HG02678 (cell line): Measurements from ENCODE around the gene TNRC6B.
"Not testable (repeated sequence)": the region's sequence is repeated elsewhere in the genome, so short reads cannot be mapped to it uniquely, and the experiment has no call there.

ENCODE experiments used
- ATAC-seq: cut with Tn5 transposase; IDR thresholded peaks from one replicate; pipeline ENCODE4 v1.9.1; 2021; ENCODE audit warnings: mild to moderate bottlenecking, moderate library complexity; ENCODE audit not compliant: unreplicated experiment

The TNRC6B gene, protein sequence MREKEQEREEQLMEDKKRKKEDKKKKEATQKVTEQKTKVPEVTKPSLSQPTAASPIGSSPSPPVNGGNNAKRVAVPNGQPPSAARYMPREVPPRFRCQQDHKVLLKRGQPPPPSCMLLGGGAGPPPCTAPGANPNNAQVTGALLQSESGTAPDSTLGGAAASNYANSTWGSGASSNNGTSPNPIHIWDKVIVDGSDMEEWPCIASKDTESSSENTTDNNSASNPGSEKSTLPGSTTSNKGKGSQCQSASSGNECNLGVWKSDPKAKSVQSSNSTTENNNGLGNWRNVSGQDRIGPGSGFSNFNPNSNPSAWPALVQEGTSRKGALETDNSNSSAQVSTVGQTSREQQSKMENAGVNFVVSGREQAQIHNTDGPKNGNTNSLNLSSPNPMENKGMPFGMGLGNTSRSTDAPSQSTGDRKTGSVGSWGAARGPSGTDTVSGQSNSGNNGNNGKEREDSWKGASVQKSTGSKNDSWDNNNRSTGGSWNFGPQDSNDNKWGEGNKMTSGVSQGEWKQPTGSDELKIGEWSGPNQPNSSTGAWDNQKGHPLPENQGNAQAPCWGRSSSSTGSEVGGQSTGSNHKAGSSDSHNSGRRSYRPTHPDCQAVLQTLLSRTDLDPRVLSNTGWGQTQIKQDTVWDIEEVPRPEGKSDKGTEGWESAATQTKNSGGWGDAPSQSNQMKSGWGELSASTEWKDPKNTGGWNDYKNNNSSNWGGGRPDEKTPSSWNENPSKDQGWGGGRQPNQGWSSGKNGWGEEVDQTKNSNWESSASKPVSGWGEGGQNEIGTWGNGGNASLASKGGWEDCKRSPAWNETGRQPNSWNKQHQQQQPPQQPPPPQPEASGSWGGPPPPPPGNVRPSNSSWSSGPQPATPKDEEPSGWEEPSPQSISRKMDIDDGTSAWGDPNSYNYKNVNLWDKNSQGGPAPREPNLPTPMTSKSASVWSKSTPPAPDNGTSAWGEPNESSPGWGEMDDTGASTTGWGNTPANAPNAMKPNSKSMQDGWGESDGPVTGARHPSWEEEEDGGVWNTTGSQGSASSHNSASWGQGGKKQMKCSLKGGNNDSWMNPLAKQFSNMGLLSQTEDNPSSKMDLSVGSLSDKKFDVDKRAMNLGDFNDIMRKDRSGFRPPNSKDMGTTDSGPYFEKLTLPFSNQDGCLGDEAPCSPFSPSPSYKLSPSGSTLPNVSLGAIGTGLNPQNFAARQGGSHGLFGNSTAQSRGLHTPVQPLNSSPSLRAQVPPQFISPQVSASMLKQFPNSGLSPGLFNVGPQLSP (N-terminal part only)

DNA sequence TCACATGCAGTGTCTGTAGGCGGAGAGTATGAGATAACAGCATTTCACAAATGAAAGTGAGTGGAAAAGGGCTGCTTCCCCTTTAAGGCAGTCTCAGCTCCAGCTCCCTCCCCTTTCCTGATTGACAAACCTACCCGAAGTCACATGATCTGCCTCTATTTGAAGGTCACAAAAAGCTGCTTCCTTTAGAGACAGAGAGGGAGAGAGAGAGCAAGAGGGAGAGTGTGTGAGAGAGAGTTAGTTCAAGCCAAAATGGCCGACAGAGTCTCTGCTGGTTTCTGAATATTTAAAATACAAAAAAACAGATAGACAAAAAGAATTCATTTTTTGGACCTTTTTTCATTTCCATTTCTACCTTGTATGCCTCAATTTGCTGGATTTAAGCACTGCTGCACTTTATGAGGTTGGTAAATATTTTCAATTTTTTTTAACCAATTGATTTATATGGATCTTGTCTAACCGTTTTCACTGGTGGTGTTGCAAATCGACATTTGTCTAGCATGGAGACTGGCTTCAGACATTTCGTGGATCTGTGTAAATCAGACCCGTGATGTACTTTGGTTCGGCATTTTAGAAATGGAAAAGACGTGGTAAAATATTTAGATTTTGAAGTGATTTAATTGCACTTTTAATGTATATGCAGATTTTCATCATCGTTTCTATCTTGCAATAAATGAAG is at the start of gene TNRC6B:
TNRC6B (plus strand) TSS at position 188 of the 679 bp plus-strand sequence; CDS start at position 399, 211 bp downstream.
- peak; percentile 91 for ATAC-seq

DNA sequence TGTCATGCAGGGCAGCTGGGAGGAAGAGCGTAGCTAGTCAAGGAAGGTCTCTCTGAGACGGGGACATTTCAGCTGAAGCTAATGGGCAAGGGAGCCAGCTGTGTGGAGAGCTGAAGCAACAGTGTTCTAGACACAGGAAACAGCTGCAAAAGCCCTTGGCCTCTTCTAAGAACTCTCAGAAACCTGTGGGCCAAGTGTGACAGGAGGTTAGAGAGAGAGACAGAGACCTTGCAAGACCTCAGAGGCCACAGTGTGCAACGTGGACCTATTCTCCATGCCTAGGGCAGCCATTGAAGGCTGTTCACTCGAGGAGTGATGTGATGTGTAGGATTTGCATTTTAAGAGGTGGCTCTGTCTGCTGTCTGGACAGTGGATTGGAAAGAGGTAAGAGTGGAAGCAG is 48.7 kb upstream of the TNRC6B start:
- peak; percentile 69 for ATAC-seq

DNA sequence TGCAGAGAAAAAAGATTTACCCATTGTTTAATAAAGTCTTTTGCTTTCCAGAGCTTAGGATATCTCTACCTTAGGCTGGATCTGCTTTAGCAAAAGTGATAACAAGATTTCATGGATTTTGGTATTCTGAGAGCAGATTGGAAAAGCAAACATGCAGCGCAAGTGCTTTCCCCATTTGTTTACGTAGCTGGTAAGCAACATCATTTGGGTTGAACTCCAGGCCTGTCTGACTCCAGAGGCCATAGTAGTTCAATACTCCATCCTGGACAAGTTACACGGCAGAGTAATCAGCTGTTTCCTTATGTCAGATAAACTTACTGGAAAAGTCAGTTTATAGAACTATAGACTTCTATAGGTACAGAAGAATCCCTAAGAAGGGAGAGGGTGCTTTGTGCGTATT is 40.6 kb upstream of the TNRC6B start:
- ATAC-seq = no peak

DNA sequence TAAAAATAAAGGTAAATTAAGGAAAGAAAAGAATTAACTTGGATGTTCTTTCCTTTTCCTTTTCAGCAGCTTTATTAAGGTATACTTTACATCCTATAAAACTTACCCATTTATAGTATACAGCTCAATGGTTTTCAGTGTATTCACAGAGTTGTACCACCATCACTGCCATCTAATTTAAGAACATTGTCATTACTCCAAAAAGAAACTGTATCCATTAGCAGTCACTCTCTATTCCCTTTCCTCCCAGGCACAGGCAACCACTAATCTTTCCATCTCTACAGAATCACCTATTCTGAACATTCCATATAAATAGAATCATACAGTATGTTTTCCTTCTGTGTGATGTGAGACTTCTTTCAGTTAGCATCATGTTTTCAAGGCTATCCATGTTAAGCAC is 38.9 kb upstream of the TNRC6B start:
- no peak for ATAC-seq

DNA sequence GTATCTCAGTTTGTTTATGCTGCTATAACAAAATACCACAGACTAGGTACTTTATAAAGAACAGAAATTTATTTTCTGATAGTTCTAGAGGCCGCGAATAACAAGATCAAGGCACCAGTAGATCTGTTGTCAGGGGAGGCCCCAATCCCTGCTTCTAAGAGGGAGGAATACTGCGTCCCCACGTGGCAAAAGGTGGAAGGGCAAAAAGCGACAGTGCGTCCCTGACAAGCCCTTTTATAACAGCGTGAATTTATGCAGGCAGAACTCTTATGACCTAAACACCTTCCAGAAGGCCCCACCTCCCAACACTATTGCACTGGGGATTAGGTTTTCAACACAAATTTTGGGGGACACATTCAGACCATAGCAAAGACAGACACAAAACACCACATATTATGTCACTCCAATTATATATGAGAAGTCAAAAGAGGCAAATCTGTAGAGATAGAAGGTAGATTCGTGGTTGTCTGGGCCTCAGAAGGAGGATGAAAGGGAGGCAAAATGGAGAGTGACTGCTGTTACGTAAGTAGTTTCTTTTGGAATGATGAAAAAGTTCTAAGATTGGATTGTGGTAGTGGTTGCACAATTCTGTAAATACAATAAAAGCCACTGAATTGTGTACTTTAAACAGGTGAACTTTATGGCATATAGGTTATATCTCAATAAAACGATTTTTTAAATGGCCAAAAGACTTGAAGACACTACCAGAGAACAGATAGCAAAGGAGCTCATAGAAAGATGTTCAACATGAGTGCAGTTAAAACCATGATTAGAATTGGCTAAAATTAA is 30.1 kb upstream of the TNRC6B start:
- no peak for ATAC-seq

DNA sequence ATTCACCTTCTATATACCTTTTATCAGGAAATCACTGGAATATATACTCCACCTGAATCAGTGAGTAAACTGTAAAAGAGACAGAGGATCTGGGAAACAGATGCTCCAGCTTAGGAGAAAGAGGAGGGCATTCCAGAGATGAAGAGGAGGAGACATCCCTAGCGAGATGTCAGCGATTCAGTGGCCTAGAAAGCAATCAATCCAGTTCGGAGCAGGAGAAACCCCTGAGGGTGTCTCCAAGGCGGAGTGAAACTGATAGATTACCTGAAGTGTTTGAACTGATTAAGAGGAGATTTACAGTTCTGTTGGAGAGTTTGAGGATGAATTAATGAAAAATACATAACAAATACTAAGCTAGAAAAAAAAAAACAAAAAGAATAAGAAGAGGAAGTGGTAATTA is 24.5 kb upstream of the TNRC6B start:
- no peak for ATAC-seq

DNA sequence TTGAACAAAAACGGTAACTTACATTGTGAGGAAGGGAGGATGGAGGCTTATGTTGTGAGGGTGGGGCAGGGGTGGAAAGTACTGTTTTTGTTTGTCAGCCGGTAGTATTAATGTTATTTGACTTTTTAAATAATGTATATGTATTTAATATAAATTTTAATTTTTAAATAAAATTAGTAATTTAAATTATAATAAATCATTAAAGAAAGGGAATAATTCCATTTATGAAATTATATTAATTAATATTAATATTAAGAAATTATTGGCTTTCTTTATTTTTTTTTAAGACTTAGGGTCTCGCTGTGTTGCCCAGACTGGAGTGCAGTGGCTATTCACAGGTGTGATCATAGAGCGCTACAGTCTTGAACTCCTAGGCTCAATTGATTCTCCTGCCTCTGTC is 24.0 kb upstream of the TNRC6B start:
- ATAC-seq = no peak

DNA sequence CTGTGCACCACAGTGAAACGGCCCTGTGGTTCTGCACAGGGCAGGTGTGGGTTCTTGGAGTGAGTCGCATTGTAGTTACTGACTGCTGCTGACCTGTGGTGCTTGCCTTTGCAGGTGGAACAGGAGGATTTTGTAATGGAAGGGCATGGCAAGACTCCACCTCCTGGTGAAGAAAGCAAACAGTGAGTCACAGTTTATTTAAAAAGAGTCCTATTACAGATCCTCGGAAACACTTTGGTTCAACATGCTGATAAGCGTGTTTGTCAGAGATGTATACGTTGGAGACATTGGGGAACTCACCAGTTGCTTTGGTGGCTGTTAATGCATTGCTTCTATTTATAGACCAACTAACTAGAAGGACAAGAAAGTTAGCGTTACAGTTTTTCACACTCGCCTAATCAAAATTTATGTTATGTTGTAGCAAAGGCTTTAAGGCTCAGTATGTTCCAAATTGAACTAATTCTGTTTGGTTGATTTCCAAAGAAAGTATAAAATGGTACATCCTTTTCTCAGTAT is 21.7 kb upstream of the TNRC6B start:
- ATAC-seq = no peak

DNA sequence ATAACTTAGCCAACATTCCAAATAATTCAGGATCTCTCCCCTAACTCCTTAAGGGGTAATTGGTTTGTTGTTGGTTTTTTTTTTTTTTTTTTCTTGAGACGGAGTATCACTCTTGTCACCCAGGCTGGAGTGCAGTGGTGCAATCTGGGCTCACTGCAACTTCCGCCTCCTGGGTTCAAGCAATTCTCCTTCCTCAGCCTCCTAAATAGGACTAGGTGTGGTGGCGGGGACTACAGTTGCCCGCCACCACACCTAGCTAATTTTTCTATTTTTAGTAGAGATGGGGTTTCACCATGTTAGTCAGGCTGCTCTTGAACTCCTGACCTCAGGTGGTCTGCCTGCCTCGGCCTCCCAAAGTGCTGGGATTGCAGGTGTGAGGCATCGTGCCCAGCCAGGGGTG is 21.0 kb upstream of the TNRC6B start:
- not testable (repeated sequence) for ATAC-seq

DNA sequence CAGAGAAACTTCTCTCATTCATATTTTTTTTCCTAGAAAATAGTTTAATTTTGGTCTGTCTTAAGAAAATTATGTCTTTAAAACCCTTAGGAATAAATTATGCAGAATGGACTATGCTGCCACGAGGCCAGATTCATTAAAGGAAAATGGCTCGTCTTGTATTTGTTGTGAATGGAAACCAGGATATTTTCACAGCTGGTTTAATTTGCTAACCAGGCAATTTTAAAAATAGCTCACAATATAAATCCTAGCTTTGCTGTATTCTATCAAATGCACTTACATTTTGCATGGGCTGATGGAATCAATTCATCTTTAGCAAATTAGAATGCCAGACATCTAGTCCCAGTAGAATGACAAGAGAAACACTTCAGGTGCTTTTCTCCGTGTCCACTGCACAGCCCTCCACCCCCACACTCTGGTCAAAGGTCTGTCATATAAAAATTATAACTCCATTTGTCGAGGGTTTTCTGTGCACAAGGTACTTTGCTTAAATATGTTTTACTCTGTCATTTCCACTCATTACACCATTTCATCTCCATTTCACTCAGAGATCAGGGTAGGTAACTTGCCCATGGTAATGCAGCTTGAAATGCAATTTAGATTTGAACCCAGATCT is 20.3 kb upstream of the TNRC6B start:
- no peak for ATAC-seq

DNA sequence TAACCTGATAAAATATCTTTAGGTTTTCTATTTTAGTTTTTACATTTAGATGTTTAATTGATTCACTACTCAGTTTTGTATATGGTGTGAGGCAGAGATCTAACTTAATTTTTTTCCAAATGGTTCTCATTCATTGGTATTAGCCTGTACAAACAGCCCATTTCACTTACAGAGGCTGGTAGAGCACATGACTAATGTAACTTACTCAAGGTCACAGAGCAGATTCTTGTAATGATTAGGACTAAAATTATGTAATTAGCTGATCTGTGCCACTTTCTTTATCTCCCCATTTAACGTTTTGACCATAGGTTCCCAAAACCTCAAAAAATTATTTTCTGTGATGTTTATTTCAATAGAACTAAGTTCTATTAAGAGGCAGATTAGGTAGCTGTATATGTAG is 16.5 kb upstream of the TNRC6B start:
- no peak for ATAC-seq

DNA sequence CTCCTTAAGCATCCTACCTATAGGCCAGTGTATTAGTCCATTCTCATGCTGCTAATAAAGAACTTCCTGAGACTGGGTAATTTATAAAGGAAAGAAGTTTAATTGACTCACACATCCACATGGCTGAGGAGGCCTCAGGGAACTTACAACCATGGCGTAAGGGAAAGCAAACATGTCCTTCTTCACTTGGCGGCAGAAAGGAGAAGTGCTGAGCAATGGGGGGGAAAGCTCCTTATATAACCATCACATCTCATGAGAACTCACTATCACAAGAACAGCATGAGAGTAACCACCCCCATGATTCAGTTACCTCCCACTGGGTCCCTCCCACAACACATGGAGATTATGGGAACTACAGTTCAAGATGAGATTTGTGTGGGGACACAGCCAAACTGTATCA is 12.2 kb upstream of the TNRC6B start:
- ATAC-seq = not testable (repeated sequence)

DNA sequence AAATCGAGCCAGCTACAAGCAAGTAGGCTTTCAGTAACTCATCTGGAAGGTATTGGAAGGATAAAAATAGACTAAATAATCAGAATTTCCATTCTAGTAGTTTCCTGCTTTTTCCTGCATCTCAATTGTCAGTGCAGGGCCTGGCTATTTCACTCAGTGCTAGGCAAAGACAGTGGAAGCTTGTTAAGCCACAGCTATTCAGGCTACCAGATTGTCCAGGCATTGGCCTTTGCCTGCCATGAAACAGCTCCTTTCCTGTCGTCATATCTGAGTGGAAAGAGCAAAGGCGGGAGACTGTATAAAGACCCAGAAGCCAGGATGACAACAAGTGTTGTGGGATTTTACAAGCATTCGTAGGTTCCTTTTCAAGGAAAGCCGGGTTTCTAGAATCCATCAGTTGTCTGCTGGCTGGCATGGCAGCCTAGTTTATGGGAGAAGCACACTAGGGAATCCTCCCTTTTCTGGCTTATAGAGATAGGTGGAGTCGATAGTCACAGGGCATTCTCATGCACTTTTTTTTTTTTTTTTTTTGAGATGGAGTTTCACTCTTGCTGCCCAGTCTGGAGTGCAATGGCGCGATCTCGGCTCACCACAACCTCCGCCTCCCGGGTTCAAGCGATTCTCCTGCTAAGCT is 2.0 kb upstream of the TNRC6B start:
- ATAC-seq = no peak

DNA sequence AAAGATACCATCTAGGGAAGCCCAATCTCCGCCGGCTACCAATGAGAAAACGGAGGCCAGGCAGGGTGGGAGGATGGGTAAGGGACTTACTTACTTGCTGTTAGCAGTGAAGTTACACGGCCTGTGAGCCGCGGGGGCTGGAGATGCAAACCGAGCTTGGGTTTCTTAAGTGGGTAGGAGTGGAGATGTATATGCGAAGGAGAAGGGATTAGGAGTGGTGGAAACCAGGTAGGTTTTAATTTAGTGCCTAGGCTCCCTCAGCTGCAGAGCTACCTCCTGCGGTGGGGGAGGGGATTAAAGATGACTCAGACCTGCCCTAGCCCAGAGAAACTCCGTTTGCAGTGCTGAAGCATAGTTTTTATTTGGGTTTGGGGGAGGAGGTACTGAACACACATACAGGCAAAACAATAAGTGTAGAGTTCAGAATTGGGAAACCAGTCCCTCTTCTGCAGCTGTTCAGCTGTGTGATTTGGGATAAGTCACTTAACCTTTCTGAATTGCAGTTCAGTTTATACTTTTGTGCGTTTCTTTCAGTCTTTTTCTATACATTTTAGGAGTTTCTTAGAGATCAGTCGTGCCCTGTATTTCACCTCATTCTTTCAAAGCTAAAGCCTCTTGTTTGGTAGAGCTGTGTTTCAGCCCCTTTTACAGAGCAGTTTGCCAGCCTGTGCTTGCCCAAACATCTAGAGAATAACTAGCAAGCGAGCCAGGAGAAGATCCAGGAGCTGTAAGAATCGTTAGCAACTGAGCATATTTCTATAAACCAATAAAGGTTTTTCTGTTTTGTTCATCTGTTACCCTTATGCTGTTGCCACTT is 596 bp upstream of the TNRC6B start:
- ATAC-seq = no peak

DNA sequence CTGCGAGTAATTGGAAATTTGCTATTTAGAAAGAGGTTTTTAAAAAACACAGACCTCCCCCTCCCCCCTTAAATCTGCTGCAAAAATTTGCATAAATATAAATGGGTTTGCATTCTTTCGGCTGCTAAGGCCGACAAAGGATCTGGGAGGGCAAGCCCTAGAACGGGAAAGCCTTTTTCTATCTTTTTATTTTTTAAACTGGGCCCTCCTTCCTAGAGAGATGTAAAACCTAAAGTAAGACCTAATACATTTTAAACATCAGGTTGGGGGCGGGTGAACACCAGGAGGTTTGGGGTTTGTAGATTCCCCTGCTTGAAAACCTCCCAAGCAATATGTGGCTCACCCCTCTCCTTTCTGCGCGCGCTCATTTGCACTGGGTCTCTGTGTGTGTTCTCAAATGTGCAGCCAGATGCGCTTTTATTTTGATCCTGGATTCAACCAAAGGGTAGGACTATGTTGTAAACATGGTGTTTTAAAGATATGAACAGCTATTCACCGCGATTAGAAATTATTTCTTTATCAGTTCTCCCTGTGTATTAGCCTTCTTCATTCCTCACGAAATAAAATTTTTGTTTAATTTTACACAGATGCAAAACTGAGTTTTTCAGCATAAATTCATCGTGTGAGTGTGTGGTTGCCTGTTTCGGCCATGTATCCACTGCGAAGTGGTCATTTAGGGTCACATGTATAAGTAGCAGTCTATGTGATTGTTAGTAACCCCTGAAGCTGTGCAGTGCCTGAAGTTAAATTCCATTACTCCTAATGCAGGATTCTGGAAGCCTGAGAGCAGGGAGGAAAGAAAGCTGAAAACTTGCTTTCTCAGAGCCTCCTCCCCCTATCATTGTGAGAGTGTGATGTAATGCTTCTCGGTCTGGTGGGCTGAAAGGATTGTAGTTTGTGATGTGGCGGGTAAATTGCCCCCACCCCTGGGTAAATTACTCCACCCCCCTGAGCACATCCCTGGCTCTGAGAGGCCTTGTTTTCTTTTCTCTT is 988 bp downstream of the TNRC6B start:
- ATAC-seq = no peak

DNA sequence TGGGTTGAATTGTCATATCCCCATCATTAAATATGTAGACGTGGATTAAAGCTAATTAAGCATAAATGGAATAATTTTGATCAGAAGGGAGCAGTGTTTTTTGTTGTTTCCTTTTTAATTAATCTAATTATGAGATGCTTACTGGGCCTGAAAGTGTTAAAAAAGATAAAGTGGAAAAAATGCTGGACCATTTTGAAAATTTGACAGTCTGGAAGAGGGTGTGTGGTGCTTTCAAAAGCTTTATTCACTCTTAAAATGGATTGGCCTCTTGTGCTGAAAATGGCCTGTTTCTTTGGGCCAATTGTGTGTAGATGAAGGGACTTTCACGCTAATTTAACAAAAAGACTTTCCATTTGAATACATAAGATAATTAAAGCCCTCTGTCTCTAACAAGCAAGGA is 1.8 kb downstream of the TNRC6B start:
- ATAC-seq = no peak

DNA sequence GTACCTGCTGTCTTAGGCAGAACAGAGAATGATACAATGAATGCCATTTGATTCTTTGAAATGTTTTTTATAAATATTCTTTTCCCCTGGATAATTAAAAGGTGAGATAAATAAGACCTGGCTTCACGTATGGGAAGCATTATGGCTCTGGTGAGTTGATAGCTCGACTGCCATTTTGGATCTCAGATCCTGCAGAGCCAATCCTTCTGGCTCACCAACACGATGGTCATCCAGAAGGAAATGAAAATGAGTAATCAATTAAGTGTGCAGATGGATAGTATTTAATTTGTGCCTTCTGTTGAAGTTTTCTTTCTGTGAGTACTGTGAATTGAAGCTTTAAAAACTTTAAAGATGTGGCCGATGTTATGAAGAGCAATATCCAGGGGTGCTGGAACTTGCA is 2.7 kb downstream of the TNRC6B start:
- ATAC-seq = no peak
